PC-3 (cell line): ENCODE results near the gene IFI27L2.

Source experiments
- CTCF ChIP-seq: fragments of 300-600 bp; sonication (generic); conservative IDR thresholded peaks from 2 replicates; pipeline ENCODE4 v1.5.1; 2017; ENCODE audit warnings: antibody characterized with exemption, low read depth, mild to moderate bottlenecking, low read length
- EZH2 ChIP-seq: fragments of 300-600 bp; sonication (generic); IDR thresholded peaks from one replicate; pipeline ENCODE4 v1.6.1; 2017; ENCODE audit warnings: antibody characterized with exemption, mild to moderate bottlenecking, low read length; ENCODE audit not compliant: unreplicated experiment
- EZH2phosphoT487 ChIP-seq: fragments of 300-600 bp; sonication (generic); IDR thresholded peaks from 2 replicates; pipeline ENCODE4 v1.6.1; 2018; ENCODE audit warnings: mild to moderate bottlenecking, antibody characterized with exemption, low read length, borderline replicate concordance

GRCh38 chr14:94100847-94101246 is 28.6 kb downstream of the IFI27L2 start:
- no peak for TF ChIP-seq CTCF
- TF ChIP-seq EZH2phosphoT487, result no peak
- TF ChIP-seq EZH2, result no peak
